Measurements from ENCODE around the gene TXLNB.

TXLNB gene

DNA sequence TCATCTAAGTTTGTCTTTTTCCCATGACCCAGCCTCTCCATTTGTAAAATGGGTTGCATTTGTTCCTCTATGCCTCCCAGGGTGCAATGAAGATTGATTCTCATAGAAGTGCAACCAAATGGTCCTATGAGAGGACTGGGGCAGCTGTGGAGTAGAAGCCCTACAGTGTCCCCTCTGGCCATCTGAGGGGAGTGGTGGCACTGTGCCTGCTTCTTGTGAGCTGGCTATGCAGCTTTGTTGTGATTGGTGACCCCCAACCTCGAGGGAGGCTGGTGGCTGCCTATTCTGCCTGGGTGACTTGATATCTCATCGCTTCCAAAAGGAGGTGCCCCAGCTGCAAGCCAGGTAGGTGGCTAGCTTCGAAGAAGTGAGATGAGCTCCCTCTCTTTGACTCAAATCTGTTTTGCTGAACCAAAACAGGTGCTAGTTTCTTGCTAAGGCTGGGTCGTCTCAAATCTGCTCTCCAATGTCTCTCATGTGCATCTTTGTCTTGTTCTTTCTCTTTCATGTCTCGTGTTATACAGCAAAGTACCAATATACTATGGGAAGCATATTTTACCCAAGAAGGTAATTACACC lies 33.9 kb downstream of the TXLNB start:
- TF ChIP-seq, protein P1, sequence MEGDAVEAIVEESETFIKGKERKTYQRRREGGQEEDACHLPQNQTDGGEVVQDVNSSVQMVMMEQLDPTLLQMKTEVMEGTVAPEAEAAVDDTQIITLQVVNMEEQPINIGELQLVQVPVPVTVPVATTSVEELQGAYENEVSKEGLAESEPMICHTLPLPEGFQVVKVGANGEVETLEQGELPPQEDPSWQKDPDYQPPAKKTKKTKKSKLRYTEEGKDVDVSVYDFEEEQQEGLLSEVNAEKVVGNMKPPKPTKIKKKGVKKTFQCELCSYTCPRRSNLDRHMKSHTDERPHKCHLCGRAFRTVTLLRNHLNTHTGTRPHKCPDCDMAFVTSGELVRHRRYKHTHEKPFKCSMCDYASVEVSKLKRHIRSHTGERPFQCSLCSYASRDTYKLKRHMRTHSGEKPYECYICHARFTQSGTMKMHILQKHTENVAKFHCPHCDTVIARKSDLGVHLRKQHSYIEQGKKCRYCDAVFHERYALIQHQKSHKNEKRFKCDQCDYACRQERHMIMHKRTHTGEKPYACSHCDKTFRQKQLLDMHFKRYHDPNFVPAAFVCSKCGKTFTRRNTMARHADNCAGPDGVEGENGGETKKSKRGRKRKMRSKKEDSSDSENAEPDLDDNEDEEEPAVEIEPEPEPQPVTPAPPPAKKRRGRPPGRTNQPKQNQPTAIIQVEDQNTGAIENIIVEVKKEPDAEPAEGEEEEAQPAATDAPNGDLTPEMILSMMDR (IDR thresholded peaks at IDR 0.05): no peak

DNA sequence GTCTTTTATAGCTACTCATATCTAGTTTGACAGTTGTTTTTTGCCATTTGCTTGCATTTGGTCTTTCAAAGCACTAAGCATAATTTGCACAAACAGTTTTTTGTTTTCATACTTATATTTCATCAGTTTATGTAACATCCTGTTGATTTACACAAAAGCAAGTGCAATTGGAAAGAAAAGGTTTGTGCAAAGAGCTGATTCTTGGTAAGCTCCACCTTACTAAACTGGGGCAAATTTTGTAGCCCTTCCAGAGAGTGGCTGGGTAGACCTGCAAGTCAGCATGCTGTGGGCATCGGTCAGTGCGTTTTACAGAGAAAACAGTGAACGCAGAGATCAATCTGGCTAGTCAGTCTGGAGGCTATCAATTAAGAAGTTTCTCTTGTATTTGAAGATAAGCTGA lies 34.5 kb downstream of the TXLNB start:
- TF ChIP-seq, protein P1 (IDR thresholded peaks at IDR 0.05): no peak

DNA sequence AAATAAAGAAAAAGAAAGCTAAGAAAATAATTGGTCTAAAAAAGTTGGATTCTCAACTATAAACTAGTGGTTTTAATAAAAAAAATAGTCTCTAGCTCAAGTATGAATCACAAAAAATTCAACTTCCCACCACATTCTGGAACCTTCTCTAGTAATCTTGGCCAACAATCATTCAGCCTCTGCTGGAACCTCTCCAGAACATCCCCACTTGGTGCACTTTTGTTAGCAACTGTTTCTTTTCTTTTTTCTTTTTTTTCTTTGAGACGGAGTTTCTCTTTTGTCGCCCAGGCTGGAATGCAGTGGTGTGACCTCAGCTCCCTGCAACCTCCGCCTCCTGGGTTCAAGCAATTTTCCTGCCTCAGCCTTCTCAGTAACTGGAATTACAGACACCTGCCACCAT lies 35.7 kb downstream of the TXLNB start:
- TF ChIP-seq, protein P1 (IDR thresholded peaks at IDR 0.05): no peak

DNA sequence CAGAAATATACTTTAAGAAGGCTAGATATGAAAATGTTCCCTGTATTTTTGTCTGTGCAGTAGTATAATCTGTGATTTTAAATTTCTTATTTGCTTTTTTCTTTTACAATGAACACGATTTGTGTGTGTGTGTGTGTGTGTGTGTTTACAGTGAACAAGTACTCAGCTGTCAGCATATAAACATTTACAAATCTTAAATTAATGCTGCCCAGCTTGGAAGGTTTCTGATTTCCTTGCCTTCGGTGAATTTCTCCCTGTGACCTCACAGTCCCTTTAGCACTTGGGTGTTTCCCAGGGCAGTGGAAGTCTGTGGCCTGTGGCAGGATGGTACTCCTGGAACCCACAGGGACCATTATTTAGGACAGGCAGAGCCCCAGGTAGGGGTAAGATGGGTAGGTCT lies 37.6 kb downstream of the TXLNB start:
- TF ChIP-seq, protein P1 (IDR thresholded peaks at IDR 0.05): no peak

DNA sequence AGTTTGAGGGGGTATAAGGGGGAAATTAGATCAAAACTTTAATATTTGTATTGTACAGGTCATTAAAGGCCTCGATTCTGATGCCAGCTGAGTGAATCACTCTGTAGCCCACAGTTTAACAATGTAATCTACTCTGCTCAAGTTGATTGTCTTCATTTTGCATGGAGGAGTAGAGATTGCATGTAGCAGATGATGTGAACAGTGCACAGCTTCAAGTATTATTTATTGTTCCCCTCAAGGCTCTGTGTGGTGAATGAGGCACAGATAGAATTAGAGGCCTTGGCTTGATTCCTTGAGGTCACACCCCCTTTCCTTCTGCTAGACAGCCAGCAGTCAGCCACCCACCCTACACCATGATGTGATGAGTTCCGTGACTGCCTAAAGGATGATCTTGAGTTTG lies 38.1 kb downstream of the TXLNB start:
- TF ChIP-seq, protein P1 (IDR thresholded peaks at IDR 0.05): no peak

DNA sequence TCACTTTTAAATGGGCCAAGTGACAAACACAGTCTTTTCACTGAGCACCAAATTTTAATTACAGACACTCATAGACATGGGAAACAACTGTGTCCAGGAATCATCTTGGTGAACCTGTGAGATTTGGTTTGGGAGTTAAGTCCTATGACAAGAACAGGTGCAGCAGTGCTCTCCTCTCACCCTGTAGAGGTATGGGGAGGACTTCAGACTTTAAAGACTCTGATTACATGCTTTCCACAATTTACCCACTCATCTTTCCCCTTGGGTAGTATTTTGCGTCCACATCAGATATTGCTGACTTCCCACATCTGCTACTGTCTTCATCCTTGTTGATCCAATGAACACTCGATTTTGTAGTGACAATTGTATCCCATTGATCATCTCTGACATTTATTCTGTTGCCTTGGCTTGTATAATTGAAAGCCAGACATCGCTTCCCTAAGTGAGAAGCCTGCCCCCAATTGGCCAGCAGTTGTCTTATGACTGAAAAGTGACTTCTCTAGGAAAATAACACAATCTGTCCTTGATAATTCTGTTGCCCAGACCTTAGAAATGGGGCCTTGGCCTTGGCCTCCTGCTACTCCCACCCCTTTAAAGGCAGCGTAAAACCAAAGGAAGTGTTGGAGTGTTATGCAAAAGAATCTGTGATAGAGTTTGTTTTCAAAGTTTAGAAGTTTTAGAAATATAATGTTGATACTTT lies 40.0 kb downstream of the TXLNB start:
- TF ChIP-seq, protein P1 (IDR thresholded peaks at IDR 0.05): no peak

DNA sequence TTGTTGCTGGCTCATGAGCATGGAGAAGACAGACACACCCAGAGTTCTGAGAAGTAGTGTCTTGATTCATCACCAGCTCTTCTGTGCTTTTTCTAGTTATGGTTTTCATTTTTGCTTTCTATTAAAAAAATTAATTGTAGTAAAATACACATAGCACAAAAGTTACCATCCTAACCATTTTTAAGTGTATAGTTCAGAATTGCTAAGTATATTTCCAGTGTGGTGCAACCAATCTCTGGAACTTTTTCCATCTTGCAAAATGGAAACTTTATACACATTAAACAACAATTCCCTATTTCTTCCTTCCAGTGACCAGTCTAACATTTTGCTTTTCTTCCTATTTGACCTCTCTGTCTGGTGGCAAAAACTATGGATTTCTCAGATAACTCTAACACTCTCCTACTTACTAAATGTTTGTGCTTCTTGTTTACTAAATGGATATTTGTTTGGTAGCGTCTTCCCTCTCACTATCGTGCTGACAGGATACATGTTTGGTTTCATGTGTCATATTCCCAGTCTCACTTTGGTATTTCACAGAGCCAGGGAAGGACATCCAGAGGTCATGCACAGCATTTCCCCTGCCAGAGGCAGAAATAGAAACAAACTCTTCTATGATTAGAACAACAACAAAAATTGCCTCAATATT lies 40.6 kb downstream of the TXLNB start:
- TF ChIP-seq, protein P1 (IDR thresholded peaks at IDR 0.05): no peak
